ENCODE results near the gene PTCH1. TPM values are rescaled to one million over a fixed set of nuclear protein-coding genes. Genes with fewer than 3 reads are reported as not detected.
A peak's percentile ranks its signal among the peaks of the same experiment; 100 is the strongest.

PTCH1 gene
- total and polyA plus RNA-seq, 2 donors from 2014 or later, result 2.6 to 37.2 TPM

DNA sequence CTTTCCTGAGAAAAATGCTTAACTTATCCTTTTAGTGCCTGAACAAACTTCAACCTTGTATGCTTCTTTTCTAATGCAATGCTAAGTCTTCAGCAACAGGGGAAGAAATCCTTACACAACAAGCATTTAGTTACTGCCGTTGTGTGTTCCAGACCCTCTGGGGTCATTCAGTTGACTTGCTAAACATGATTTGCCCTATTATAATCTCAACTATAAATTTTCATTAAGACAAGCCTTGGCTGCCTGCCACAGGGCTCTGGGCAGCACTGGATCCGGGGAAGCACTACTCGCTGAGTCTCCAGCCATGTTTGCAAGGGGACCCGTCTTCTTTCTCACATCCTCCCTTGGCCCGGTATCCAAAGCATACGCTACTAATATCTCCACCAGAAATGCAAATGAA is 58.1 kb downstream of the PTCH1 start:
- H3K36me3 ChIP-seq (ENCODE audit: control insufficient read depth in 2 of 3, insufficient read depth in 3 of 3, low read length in 3 of 3), result peaks cover 13 to 36% (median 33%) of the 10 kb centered on the region in 3 donors
- H3K27ac ChIP-seq (ENCODE audit: low read depth in 2 of 2, low read length in 2 of 2), result no peak overlapping the region
- intact Hi-C loops (cut with DNase I), result no loop called here
- no peak overlapping the region for H3K4me3 ChIP-seq (ENCODE audit: low read length in 3 of 3)
- TF ChIP-seq, protein P1, sequence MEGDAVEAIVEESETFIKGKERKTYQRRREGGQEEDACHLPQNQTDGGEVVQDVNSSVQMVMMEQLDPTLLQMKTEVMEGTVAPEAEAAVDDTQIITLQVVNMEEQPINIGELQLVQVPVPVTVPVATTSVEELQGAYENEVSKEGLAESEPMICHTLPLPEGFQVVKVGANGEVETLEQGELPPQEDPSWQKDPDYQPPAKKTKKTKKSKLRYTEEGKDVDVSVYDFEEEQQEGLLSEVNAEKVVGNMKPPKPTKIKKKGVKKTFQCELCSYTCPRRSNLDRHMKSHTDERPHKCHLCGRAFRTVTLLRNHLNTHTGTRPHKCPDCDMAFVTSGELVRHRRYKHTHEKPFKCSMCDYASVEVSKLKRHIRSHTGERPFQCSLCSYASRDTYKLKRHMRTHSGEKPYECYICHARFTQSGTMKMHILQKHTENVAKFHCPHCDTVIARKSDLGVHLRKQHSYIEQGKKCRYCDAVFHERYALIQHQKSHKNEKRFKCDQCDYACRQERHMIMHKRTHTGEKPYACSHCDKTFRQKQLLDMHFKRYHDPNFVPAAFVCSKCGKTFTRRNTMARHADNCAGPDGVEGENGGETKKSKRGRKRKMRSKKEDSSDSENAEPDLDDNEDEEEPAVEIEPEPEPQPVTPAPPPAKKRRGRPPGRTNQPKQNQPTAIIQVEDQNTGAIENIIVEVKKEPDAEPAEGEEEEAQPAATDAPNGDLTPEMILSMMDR (IDR thresholded peaks at IDR 0.05; ENCODE audit: borderline replicate concordance, extremely low read depth, insufficient read depth), result no peak
- no peaks in the 10 kb centered on the region for H3K27me3 ChIP-seq (ENCODE audit: control insufficient read depth, insufficient read depth, low read length)
- no peak for FAIRE-seq
- H3K4me1 ChIP-seq (ENCODE audit: control insufficient read depth in 2 of 3, insufficient read depth in 2 of 3, low read depth in 1 of 3, low read length in 3 of 3), result peaks cover 0 to 4% (median 0%) of the 10 kb centered on the region in 3 donors
- no peaks in the 10 kb centered on the region for H3K9me3 ChIP-seq (ENCODE audit: control insufficient read depth in 2 of 3, insufficient read depth in 1 of 3, low read length in 3 of 3)
- no peak overlapping the region for H3K9ac ChIP-seq (ENCODE audit: low read length in 3 of 3)
- DNase-seq, result peak in 3 of 5 donors; percentile 51 to 81 (median 68)

DNA sequence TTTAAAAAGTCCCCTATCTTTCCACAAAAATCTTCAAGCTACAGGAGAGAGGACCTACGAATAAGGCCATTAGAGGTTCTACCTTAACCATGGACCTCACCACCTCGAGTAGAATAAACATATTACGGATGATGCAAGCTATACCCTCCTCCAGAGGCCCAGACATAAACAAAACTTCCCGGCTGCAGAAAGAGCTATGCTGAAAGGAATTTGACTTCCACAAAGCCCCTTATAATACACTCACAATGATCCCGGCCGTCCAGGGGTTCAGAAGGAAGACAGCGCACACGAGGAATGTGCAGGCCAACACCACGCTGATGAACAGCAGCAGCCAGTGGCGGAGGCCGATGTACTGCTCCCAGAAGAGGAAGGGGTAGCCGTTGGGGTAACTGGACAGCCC is 59.0 kb downstream of the PTCH1 start:
- intact Hi-C loops (cut with DNase I), result no loop called here
- H3K36me3 ChIP-seq (ENCODE audit: control insufficient read depth in 2 of 3, insufficient read depth in 3 of 3, low read length in 3 of 3), result peaks cover 13 to 40% (median 37%) of the 10 kb centered on the region in 3 donors
- no peak for FAIRE-seq

DNA sequence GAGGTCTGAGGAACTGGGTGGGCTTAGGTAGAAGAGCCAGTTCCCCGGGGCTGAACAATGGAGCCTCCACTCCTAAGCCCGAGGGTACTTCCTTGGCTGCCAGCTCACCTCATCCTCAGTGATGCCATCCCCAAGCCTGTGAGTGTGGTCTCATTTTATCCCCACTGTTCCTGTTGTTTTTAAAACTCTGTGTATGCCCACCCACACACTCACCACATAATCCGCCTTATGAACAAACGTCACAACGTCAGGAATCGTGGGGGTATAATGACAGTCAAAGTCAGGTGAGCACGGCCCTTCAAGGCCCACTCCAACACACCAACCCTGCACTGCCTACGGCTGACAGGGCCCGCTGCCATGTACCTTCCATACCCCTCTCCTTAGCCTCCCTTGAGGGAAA is 61.1 kb downstream of the PTCH1 start:
- FAIRE-seq, result no peak
- no peaks in the 10 kb centered on the region for H3K27me3 ChIP-seq (ENCODE audit: control insufficient read depth, insufficient read depth, low read length)
- peaks cover 10 to 42% (median 32%) of the 10 kb centered on the region in 3 donors for H3K36me3 ChIP-seq (ENCODE audit: control insufficient read depth in 2 of 3, insufficient read depth in 3 of 3, low read length in 3 of 3)
- intact Hi-C loops (cut with DNase I), result no loop called here
- H3K27ac ChIP-seq (ENCODE audit: low read depth in 2 of 2, low read length in 2 of 2), result no peak overlapping the region
- no peak overlapping the region for H3K9ac ChIP-seq (ENCODE audit: low read length in 3 of 3)
- H3K9me3 ChIP-seq (ENCODE audit: control insufficient read depth in 2 of 3, insufficient read depth in 1 of 3, low read length in 3 of 3), result no peaks in the 10 kb centered on the region
- H3K4me3 ChIP-seq (ENCODE audit: low read length in 3 of 3), result no peak overlapping the region
- TF ChIP-seq, protein P1 (IDR thresholded peaks at IDR 0.05; ENCODE audit: borderline replicate concordance, extremely low read depth, insufficient read depth), result no peak
- DNase-seq, result no peak
- no peaks in the 10 kb centered on the region for H3K4me1 ChIP-seq (ENCODE audit: control insufficient read depth in 2 of 3, insufficient read depth in 2 of 3, low read depth in 1 of 3, low read length in 3 of 3)

More for the DNA sequence above, 59.0 kb downstream of the PTCH1 start:
- Histone ChIP-seq H3K27me3 (ENCODE audit: control insufficient read depth, insufficient read depth, low read length) (no peaks in the 10 kb centered on the region), H3K9ac (ENCODE audit: low read length in 3 of 3) (no peak overlapping the region), H3K4me3 (ENCODE audit: low read length in 3 of 3) (no peak overlapping the region), H3K27ac (ENCODE audit: low read depth in 2 of 2, low read length in 2 of 2) (no peak overlapping the region), H3K4me1 (ENCODE audit: control insufficient read depth in 2 of 3, insufficient read depth in 2 of 3, low read depth in 1 of 3, low read length in 3 of 3) (peaks cover 0 to 4% (median 0%) of the 10 kb centered on the region in 3 donors), H3K9me3 (ENCODE audit: control insufficient read depth in 2 of 3, insufficient read depth in 1 of 3, low read length in 3 of 3) (no peaks in the 10 kb centered on the region)
- TF ChIP-seq, protein P1 (IDR thresholded peaks at IDR 0.05; ENCODE audit: borderline replicate concordance, extremely low read depth, insufficient read depth), result no peak
- DNase-seq, result no peak

DNA sequence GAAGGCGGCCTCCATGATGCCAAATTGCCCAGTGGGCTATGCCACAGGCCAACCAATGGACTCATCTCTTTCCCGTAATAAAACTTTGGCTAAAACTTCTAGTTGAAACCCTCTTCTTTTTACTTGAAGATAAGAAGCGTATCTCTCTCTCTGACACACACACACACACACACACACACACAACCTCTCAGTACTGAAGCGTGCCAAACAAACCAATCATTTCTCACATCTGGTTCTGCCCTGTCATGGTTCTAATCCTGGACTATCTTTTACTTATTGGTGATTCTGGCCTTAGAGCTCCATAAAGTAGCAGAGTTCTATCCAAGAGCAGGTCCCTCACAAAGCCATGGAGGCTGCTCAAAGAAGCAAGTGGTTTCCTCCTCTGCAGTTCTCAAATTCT is 64.6 kb downstream of the PTCH1 start:
- Histone ChIP-seq H3K4me1 (ENCODE audit: control insufficient read depth in 2 of 3, insufficient read depth in 2 of 3, low read depth in 1 of 3, low read length in 3 of 3) (no peaks in the 10 kb centered on the region), H3K36me3 (ENCODE audit: control insufficient read depth in 2 of 3, insufficient read depth in 3 of 3, low read length in 3 of 3) (peaks cover 11 to 47% (median 36%) of the 10 kb centered on the region in 3 donors), H3K4me3 (ENCODE audit: low read length in 3 of 3) (no peak overlapping the region), H3K27ac (ENCODE audit: low read depth in 2 of 2, low read length in 2 of 2) (no peak overlapping the region), H3K9ac (ENCODE audit: low read length in 3 of 3) (no peak overlapping the region), H3K27me3 (ENCODE audit: control insufficient read depth, insufficient read depth, low read length) (no peaks in the 10 kb centered on the region), H3K9me3 (ENCODE audit: control insufficient read depth in 2 of 3, insufficient read depth in 1 of 3, low read length in 3 of 3) (no peaks in the 10 kb centered on the region)
- intact Hi-C loops (cut with DNase I), result no loop called here
- TF ChIP-seq, protein P1 (IDR thresholded peaks at IDR 0.05; ENCODE audit: borderline replicate concordance, extremely low read depth, insufficient read depth), result no peak
- DNase-seq, result no peak
- FAIRE-seq, result no peak

Data from kidney (tissue), 14 donors.